GM18873 (cell line): Measurements from ENCODE around the gene KLHL1.
A peak's percentile ranks its signal among the peaks of the same experiment; 100 is the strongest.

Source experiments
- ATAC-seq: cut with Tn5 transposase; IDR thresholded peaks from one replicate; pipeline ENCODE4 v1.9.1; 2021; ENCODE audit warnings: mild to moderate bottlenecking, moderate library complexity, moderate number of reproducible peaks; ENCODE audit not compliant: unreplicated experiment, low FRiP score

The KLHL1 gene

DNA sequence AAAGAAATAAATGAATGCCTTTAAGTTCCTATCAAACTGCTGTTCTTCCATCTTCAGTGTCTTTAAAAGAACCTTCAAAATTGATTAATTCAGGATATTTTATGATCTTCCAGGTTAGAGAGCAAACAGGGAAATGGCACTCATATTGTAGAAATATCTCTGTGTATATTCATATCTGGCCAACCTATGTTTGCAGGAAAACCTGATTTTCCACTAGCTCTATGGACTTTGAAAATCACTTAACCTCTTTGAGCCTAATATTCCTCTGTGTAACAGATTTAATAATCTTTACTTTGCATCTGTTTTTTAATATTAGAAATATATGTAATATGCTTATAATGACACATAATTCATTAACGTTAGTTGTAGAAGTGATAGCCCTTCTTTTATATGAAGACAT, 228.3 kb downstream of the KLHL1 start:
- no peak for ATAC-seq

DNA sequence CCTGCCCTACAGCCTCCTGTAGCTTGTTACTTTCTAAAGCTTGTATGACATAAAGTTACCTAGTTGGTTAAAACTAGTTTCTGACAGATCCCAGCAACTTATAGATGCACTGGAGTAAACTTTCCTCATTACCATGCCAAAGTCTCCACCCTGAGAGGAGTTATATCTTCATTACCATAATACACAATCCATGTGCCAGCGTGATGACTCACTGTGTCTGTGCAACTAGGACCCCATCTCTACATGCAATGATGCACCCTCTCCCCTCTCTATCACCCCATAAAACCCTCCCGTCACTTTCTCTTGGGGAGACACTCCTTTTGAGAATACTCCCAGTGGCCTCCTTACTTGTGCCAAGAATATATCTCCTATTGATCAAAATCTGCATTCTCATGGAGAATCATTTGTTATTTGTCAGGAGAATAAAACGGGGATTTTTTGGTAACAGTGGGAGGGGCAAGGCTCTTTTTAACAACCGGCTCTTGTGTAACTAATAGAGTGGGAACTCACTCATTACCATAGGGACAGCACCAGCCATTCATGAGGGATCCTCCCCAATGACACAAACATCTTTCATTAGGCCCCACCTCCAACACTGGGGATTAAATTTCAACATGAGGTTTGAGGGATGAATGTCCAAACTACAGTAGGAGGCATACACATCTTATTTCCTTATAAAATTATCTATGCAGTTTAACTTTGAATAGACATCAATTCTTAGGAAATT, 235.8 kb downstream of the KLHL1 start:
- ATAC-seq: no peak

DNA sequence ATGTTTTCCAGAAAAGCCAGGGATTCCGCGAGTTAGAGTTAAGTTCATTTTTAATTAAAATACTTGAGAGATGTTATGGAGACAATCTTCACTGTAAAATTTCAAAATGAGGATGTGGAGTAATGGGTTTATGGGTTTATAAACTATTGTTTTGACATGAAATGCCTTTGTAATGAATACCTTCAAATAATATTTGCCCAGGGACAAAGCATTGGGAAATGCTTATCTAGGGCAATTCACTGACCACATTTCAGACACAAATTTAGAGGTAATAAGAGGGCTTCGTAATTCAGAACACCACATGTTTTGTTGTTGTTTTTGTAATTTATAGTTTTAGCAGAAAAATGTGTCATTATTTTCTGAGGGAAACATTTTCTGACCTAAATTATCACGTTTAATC, 241.7 kb downstream of the KLHL1 start:
- ATAC-seq: no peak

DNA sequence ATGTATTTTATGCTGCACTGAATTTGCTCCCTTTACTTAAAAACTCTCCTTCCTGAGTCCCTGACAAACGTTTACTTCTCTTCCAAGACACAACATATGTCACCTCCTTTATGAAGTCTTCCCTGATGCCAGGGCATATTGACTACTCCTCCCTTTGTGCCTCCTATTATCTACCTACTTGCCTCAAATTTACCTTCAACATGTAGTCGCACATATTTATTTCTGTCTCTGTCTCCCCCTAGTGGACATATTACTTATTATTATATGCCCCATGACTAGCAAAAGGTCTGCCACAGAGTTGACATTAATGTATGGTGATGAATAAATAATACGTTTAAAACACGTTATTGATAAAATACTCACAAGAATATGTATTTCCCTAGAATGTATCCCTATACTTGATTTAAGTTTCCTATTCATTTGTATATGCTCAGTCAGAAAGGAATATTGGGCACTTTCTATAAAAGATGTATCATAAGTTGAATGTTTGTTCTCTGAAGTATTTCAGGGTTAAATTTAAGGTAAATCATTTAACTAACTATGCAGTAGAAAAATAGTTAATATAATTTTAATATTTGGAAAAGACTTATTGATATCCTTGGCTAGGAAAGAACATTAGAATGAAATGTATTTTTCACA, 250.9 kb downstream of the KLHL1 start:
- peak; percentile 84 for ATAC-seq

DNA sequence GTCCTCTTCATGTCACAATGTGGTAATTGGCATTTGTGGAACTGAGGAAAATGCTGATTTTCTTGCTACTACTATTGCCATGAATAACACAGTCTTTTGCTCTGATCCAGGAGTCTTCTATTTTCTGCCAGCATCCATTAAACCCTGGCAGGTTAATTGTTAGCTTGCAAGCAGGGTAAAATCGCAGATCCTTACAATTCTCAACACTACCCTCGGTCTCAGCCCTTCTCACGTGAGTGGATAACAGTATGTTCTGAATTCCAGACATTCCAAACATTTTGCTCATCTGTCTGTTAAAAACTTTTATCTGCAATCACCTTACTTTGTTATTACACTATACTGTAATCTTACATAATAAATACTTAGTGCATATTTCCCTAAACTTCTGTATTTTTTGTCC, 251.9 kb downstream of the KLHL1 start:
- no peak for ATAC-seq

DNA sequence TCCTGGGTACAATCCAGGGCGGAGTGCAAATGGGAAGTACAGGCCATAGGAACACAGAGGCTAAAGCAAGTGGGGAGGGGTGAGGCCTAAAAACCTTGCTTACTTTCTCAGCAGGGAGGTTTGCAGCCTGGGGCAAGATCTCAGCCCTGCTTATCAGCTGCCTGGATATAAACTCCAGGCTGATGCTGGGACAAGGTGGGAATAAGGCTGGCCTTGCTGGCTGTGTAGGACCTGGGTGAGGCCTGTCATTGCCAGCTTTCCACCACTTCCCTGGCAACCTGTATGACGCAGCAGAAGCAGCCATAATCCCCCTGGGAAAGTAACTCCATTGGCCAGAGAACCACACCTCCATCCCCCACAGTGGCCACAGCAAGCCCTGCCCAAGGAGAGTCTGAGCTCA, 279.7 kb downstream of the KLHL1 start:
- ATAC-seq: no peak

- no peak for ATAC-seq
Observed at GRCh38 chr13:69820180-69820579, 288.1 kb downstream of the KLHL1 start.

- no peak for ATAC-seq
Observed at GRCh38 chr13:69817333-69817869, 290.9 kb downstream of the KLHL1 start.

GRCh38 chr13:69809152-69809551, 299.1 kb downstream of the KLHL1 start:
- no peak for ATAC-seq

- ATAC-seq: no peak
Observed at GRCh38 chr13:69796256-69796655, 312.0 kb downstream of the KLHL1 start.

DNA sequence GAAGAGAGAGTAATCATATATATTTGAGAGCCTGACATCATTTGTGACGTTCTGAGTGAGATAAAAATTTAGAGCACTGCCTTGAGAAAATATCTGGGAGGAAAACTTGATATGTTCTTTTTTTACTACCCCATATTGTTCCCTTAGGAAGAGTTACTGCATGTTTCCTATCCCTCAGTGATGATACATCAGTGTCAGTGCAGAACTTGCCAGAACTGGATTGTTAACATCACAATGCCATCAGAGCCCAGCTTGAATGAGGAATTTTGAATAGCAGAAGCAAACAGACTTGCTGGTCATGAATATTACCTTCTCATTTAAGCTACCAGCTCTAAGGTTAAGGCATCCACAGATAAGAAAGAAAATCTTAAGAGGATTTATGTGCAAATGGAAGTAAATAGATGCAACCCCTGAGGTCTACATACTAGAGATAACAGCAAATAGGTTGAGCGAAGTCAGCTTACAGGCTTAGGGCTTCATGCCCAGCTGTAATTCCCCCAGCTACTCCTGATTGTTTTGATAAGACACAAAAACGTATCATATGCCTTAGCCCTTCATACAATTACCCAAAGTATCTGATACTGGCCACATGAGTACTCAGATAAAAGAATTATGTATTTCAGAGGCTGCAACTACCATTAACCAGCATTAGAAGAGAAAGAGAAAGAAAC, 314.3 kb downstream of the KLHL1 start:
- no peak for ATAC-seq

DNA sequence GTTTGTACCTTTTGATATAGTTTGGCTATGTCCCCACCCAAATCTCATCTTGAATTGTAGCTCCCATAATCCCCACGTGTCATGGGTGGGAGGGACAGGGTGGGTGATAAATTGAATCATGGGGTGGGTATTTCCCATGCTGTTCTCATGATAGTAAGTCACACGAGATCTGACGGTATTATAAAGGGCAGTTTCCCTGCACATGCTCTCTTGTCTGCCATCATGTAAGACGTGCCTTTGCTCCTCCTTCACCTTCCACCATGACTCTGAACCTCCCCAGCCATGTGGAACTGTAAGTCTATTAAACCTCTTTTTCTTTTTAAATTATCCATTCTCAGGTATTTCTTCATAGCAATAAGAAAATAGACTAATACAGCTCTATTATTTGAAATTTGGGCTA, 331.3 kb downstream of the KLHL1 start:
- no peak for ATAC-seq

DNA sequence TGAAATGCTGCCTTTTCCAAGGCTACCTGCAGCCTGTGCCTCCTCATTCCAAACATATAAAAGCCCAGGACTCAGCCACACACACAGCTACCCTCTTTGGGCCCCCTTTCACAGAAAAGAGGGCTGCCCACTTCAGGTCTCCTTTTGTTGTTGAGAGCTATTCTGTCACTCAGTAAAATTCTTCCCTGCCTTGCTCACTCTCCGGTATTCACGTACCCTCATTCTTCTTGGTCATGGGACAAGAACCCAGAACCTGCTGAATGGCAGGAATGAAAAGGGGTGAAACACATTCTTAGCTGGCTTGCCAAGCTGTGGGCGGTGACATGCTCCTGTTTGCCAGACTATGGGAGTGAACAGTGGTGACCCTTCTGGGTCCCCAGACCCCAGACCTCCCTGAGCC, 338.6 kb downstream of the KLHL1 start:
- no peak for ATAC-seq

GRCh38 chr13:69761581-69761980, 346.7 kb downstream of the KLHL1 start:
- no peak for ATAC-seq

- ATAC-seq: no peak
Observed at GRCh38 chr13:69755101-69755500, 353.2 kb downstream of the KLHL1 start.

GRCh38 chr13:69751259-69751658, 357.0 kb downstream of the KLHL1 start:
- no peak for ATAC-seq

- no peak for ATAC-seq
Observed at GRCh38 chr13:69737129-69737935, 370.9 kb downstream of the KLHL1 start.

GRCh38 chr13:69721631-69722030, 386.6 kb downstream of the KLHL1 start:
- ATAC-seq: no peak

GRCh38 chr13:69720278-69720983, 387.8 kb downstream of the KLHL1 start:
- no peak for ATAC-seq

DNA sequence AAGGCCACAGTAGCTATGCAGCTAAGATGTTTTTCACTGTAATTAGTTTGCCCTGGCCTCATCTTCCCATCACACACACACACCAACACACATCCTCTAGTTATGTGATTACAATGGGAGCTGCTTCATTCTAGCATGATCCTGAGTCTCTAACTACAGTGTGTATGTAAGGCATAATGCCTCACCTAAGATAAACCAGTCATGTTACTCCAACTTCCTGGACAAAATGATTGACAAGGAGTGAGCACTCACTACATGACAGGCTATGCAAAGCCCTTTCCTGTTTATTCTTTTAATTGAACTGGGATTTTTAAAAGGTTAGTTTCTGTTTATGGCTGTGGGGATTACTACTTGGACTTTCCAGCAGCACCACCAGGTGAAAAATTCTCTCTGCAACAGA, 401.4 kb downstream of the KLHL1 start:
- no peak for ATAC-seq
